Endothelial cell (in vitro differentiated cells): ENCODE measurements around the gene CEBPA. TPM values are rescaled to one million over a fixed set of nuclear protein-coding genes. Genes with fewer than 3 reads are reported as not detected.

Experiments used
- DNase-seq: peaks from one replicate; pipeline ENCODE4 v3.0.0; 2021; ENCODE audit warnings: low spot score
- H3K27ac Mint-ChIP-seq: one replicate; pipeline ENCODE4 v1.8.0; 2021; ENCODE audit warnings: mixed read lengths, inconsistent platforms; ENCODE audit not compliant: unreplicated experiment
- H3K27me3 Mint-ChIP-seq: one replicate; pipeline ENCODE4 v1.8.0; 2021; ENCODE audit warnings: mild to moderate bottlenecking, moderate library complexity, mixed read lengths, inconsistent platforms; ENCODE audit not compliant: unreplicated experiment
- H3K36me3 Mint-ChIP-seq: one replicate; pipeline ENCODE4 v1.8.0; 2021; ENCODE audit warnings: mild to moderate bottlenecking, low read depth, mixed read lengths, inconsistent platforms; ENCODE audit not compliant: unreplicated experiment
- H3K4me1 Mint-ChIP-seq: one replicate; pipeline ENCODE4 v1.8.0; 2021; ENCODE audit warnings: mild to moderate bottlenecking, mixed read lengths, inconsistent platforms; ENCODE audit not compliant: unreplicated experiment
- H3K4me3 Mint-ChIP-seq: one replicate; pipeline ENCODE4 v1.8.0; 2021; ENCODE audit warnings: mild to moderate bottlenecking, mixed read lengths, inconsistent platforms; ENCODE audit not compliant: unreplicated experiment
- H3K9me3 Mint-ChIP-seq: one replicate; pipeline ENCODE4 v1.8.0; 2021; ENCODE audit warnings: mixed read lengths, inconsistent platforms; ENCODE audit not compliant: unreplicated experiment
- CTCF ChIP-seq: fragments of 200-600 bp; sonication (generic); IDR thresholded peaks from one replicate; pipeline ENCODE4 v1.5.0; 2021; ENCODE audit warnings: antibody characterized with exemption; ENCODE audit not compliant: unreplicated experiment
- total RNA-seq: library from RNA; stranded (reverse); fragmentation: NEBNext Ultra II Directional; extraction: Animal tissue kit (Norgen Biotek cat#: 25700); gene quantifications from one replicate; pipeline ENCODE4 v1.2.1, GENCODE V29; 2021; ENCODE audit not compliant: unreplicated experiment

Gene CEBPA
- total RNA-seq, 1 donor from 2014 or later: 0.59 TPM

GRCh38 chr19:33269016-33269415 is 33.3 kb downstream of the CEBPA start:
- no peaks in the 10 kb centered on the region for H3K9me3 Mint-ChIP-seq
- H3K27me3 Mint-ChIP-seq: peaks cover 5% of the 10 kb centered on the region
- DNase-seq: no peak
- TF ChIP-seq CTCF: no peak
- no peak overlapping the region for H3K27ac Mint-ChIP-seq
- no peak overlapping the region for H3K4me3 Mint-ChIP-seq
- H3K36me3 Mint-ChIP-seq: peaks cover 5% of the 10 kb centered on the region
- H3K4me1 Mint-ChIP-seq: peaks cover 8% of the 10 kb centered on the region

GRCh38 chr19:33268162-33268991 is 34.0 kb downstream of the CEBPA start:
- peaks cover 5% of the 10 kb centered on the region for H3K36me3 Mint-ChIP-seq
- H3K27ac Mint-ChIP-seq: no peak overlapping the region

GRCh38 chr19:33267706-33268105 is 34.6 kb downstream of the CEBPA start:
- no peak overlapping the region for H3K4me3 Mint-ChIP-seq
- no peaks in the 10 kb centered on the region for H3K9me3 Mint-ChIP-seq
- DNase-seq: no peak
- TF ChIP-seq CTCF: no peak
- H3K36me3 Mint-ChIP-seq: peaks cover 1% of the 10 kb centered on the region
- peaks cover 4% of the 10 kb centered on the region for H3K27me3 Mint-ChIP-seq
- no peak overlapping the region for H3K27ac Mint-ChIP-seq
- peaks cover under 1% of the 10 kb centered on the region for H3K4me1 Mint-ChIP-seq

More at GRCh38 chr19:33268162-33268991, 34.0 kb downstream of the CEBPA start:
- no peak for DNase-seq
- TF ChIP-seq CTCF: no peak
- H3K27me3 Mint-ChIP-seq: peaks cover 4% of the 10 kb centered on the region
- no peaks in the 10 kb centered on the region for H3K9me3 Mint-ChIP-seq
- no peak overlapping the region for H3K4me3 Mint-ChIP-seq
- H3K4me1 Mint-ChIP-seq: peaks cover 6% of the 10 kb centered on the region

GRCh38 chr19:33266974-33267484 is 35.3 kb downstream of the CEBPA start:
- Mint-ChIP-seq H3K9me3 (no peaks in the 10 kb centered on the region), H3K4me3 (no peak overlapping the region), H3K27me3 (peaks cover 4% of the 10 kb centered on the region), H3K36me3 (no peaks in the 10 kb centered on the region), H3K4me1 (peaks cover 4% of the 10 kb centered on the region), H3K27ac (no peak overlapping the region)
- DNase-seq: no peak
- no peak for TF ChIP-seq CTCF

- Mint-ChIP-seq H3K9me3 (no peaks in the 10 kb centered on the region), H3K27ac (no peak overlapping the region), H3K27me3 (peaks cover 3% of the 10 kb centered on the region), H3K4me3 (no peak overlapping the region), H3K4me1 (peaks cover 13% of the 10 kb centered on the region), H3K36me3 (no peaks in the 10 kb centered on the region)
- no peak for TF ChIP-seq CTCF
- no peak for DNase-seq
Observed at GRCh38 chr19:33264881-33265445, 37.4 kb downstream of the CEBPA start.
